Fibroblast of villous mesenchyme (primary cell): ENCODE measurements around the gene MPDU1. TPM values are rescaled to one million over a fixed set of nuclear protein-coding genes. Genes with fewer than 3 reads are reported as not detected.

Experiments used
- DNase-seq: peaks from one replicate; pipeline ENCODE4 v3.0.0-alpha.2; 2010; ENCODE audit warnings: low read depth
- H3K4me3 ChIP-seq: 2 replicates; pipeline ENCODE4 v1.5.1; 2011; ENCODE audit warnings: low read depth, mild to moderate bottlenecking, low read length
- total RNA-seq: library from RNA; depleted of rRNA; stranded (reverse); fragments of >200 nt; gene quantifications from 2 replicates; pipeline ENCODE4 v1.2.3, GENCODE V29; 2012
- TF ChIP-seq, protein P1 (sequence below): IDR thresholded peaks from 2 replicates; pipeline ENCODE4 v1.5.1; 2012; ENCODE audit warnings: low read depth, mild to moderate bottlenecking, low read length; ENCODE audit not compliant: insufficient read depth

The MPDU1 gene
- total RNA-seq, 1 donor, result 101 TPM

DNA sequence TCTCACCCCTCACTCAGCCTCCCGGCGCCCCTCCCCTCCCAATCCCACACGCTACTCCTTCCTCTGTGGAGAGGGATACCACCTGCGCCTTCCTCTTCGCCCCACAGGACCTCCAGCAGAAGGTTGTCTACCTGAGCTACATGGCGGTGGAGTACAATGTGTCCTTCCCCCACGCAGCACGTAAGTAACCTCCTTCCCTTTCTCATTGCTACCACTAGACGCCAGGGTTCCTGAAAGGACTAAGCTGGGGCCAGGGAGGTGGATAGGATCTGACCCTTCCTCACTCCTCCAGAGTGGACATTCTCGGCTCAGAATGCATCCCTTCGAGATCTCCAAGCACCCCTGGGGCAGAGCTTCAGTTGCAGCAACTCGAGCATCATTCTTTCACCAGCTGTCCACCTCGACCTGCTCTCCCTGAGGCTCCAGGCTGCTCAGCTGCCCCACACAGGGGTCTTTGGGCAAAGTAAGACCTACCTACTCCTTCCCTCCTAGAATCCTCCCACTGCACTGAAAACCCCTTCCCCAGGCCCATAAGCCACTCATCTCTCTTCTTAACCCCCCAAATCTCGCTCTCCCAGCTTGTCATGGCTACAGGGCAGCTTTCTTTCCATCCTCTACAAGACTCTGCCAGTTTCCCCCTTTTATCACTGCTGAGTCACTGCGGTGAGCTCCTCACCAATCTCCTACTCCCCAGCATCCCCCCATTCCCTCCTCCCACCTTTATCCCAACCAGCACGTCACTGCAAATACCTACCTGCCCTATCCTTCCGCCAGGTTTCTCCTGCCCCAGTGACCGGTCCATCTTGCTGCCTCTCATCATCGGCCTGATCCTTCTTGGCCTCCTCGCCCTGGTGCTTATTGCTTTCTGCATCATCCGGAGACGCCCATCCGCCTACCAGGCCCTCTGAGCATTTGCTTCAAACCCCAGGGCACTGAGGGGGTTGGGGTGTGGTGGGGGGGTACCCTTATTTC, 2.8 kb upstream of the MPDU1 start:
- DNase-seq, result no peak
- H3K4me3 ChIP-seq, result no peak overlapping the region
- TF ChIP-seq, protein P1, sequence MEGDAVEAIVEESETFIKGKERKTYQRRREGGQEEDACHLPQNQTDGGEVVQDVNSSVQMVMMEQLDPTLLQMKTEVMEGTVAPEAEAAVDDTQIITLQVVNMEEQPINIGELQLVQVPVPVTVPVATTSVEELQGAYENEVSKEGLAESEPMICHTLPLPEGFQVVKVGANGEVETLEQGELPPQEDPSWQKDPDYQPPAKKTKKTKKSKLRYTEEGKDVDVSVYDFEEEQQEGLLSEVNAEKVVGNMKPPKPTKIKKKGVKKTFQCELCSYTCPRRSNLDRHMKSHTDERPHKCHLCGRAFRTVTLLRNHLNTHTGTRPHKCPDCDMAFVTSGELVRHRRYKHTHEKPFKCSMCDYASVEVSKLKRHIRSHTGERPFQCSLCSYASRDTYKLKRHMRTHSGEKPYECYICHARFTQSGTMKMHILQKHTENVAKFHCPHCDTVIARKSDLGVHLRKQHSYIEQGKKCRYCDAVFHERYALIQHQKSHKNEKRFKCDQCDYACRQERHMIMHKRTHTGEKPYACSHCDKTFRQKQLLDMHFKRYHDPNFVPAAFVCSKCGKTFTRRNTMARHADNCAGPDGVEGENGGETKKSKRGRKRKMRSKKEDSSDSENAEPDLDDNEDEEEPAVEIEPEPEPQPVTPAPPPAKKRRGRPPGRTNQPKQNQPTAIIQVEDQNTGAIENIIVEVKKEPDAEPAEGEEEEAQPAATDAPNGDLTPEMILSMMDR, result no peak

DNA sequence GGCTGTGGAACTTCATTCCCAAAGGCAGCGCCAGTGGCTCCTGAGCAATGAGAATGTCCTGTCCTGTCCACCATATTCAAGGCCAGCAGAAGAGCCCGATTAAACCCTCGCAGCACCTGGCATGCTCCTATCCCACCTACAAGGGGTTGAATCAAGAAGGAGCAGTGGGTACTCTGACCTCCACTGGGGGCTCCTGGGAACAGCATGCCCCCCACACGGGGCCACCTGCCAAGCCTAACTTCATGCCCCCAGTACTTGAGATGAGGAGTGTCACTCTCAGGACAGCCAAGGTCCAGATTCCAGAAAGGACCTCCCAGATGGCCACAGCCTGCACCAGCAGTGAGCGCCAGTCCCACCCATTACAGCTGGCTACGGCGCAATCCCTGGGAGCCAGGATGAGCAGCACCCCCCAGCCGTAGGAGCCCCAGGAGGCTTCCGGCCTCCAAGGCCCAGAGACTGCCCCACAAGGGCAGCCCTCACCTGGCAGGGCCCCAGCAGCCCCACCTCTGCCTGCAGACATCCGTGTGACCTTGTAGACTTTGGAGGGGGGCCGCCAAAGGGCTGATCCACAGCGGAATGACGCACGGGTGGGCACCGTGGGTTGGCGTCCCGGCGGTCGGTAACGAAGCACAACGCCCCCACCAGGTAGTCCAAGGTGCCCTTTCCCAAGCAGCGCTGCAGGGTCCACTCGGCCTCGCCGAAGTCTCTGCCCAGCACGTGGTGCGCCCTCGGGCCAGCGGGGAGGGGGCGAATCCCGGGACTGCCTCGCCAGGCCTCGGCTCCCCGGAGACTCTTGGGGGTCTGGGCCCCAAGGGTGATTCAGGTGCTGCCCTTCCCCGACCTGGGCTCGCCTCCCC, 1.0 kb upstream of the MPDU1 start:
- peak overlapping the region; percentile 92 for H3K4me3 ChIP-seq
- TF ChIP-seq, protein P1, result no peak
- DNase-seq, result no peak

DNA sequence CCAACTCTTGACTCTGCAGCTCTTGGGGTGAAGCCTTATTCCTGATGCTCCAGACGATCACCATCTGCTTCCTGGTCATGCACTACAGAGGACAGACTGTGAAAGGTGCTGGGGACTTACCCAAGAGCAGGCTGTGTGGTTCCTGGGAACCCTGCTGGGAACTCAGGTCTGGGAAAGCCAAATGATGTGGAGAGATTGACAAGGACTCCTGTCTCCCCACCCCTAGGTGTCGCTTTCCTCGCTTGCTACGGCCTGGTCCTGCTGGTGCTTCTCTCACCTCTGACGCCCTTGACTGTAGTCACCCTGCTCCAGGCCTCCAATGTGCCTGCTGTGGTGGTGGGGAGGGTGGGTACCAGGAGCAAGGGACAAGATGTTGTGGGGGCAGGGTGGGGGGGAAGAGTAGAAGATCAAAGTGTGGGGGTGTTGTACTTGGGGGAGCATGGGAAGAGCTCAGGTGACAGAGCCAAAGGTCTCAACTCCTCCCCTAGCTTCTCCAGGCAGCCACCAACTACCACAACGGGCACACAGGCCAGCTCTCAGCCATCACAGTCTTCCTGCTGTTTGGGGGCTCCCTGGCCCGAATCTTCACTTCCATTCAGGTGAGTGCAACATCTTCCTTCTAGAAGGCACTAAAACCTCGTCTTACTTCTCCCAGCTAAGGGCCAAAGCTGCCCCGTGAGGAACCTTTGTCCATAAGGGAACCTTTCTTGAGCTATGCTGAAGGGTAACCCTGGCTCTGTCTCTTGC, 3.2 kb downstream of the MPDU1 start:
- no peak overlapping the region for H3K4me3 ChIP-seq
- DNase-seq, result no peak
- TF ChIP-seq, protein P1, result no peak

DNA sequence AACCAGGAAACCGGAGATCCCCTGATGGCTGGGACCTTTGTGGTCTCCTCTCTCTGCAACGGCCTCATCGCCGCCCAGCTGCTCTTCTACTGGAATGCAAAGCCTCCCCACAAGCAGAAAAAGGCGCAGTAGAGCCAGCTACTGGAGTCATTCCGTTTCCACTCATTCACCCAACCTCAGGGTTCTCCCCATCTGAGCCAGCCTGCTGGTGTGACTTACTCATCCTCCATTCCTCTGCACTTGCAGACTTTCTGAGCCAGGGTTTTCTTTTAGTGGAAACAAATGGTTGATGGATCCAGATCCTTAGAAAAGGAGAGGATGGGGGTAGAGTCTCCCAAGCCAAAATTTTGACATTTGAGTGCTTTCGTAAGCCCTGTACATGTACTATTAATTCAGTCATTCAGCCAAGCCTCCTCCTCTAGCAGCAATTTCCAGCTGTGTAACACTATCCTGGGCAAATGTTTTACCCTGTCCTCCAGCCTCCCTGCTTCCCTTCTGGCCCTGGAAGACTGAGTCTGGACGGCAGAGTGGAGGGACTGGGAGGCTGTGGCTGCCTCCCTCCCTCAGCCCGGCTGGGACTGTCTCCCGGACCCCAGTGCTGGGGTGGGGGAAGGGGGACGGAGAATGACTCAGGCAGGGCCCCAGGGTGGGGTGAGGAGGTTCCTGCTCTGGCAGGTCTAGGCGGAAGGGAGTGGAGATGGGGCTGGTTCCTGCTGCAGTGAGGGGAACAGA, 3.9 kb downstream of the MPDU1 start:
- TF ChIP-seq, protein P1, result no peak
- peak; percentile 73 for DNase-seq
- no peak overlapping the region for H3K4me3 ChIP-seq

DNA sequence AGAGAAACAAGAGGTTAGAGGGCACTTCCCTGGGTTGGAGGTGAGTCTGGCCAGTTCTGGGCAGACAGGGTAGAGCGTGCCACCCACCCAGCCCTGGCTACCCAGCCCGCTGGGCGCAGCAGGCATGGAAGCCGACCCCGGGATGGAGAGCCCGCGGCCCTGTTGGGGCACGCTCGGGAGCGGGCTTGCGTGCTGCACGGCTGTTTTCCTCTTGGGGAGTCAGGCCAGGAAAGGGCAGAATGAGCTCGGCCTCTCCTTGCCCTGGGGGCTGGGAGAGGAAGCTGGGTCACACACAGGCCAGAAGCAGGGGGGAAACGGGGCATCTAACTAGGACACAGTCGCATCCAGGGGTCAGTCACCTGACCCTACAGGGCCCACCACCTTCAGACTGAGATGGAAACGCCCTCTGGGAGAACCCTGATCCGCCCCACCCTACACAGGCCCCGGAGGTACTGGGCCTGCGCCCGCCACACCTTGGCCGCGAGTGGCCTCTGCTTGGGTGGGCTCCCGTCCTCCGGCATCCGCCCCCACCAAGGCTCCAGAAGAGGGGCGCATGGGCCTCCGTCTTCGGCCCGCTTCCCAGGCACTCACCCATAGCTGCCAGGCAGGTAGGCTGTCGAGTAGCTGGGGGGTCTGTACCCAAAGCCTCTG, 5.0 kb downstream of the MPDU1 start:
- peak overlapping the region; percentile 9 for H3K4me3 ChIP-seq
- DNase-seq, result no peak
- TF ChIP-seq, protein P1, result no peak
